ENCODE results near the gene ITPKA. TPM values are rescaled to one million over a fixed set of nuclear protein-coding genes. Genes with fewer than 3 reads are reported as not detected.

ITPKA gene
- total and polyA plus RNA-seq, 2 of the 13 experiments (the other 11 are each of a cell fraction or from before 2014, with no cell fraction given): 13.2 to 41.3 TPM

- Histone ChIP-seq H3K4me3 (replicated peaks in 1 of 3; ENCODE audit: insufficient read depth in 1 of 3, low read depth in 2 of 3, low read length in 3 of 3) (no peak overlapping the region), H3K9ac (ENCODE audit: insufficient read depth, low read depth, low read length) (no peak overlapping the region), H3K79me2 (ENCODE audit: insufficient read depth, low read length) (no peaks in the 10 kb centered on the region), H3K27me3 (ENCODE audit: control insufficient read depth in 1 of 2, insufficient read depth in 2 of 2, low read length in 2 of 2) (no peaks in the 10 kb centered on the region), H2AFZ (ENCODE audit: low read length) (no peak overlapping the region), H3K9me3 (ENCODE audit: low read length) (no peaks in the 10 kb centered on the region), H3K4me1 (ENCODE audit: insufficient read depth, low read length) (peaks cover 7% of the 10 kb centered on the region; the same call in 1 of the 2 replicates), H3K4me2 (ENCODE audit: low read depth, low read length) (no peak overlapping the region), H3K36me3 (replicated peaks in 1 of 2; ENCODE audit: control insufficient read depth in 1 of 2, insufficient read depth in 2 of 2, low read length in 2 of 2) (peaks cover 28 to 65% of the 10 kb centered on the region in 2 experiments), H3K27ac (ENCODE audit: extremely low read length, insufficient read depth, low read length) (no peak overlapping the region), H4K20me1 (ENCODE audit: insufficient read depth, low read length) (no peaks in the 10 kb centered on the region)
- in situ Hi-C loops (cut with HindIII; ENCODE audit: extremely low pct_ligation_motif_present, low pct_unique_long_range_greater_than_20kb) (no loop called here), intact Hi-C loops (cut with micrococcal nuclease; ENCODE audit: unreplicated experiment) (no loop called here)
- TF ChIP-seq, protein P1, sequence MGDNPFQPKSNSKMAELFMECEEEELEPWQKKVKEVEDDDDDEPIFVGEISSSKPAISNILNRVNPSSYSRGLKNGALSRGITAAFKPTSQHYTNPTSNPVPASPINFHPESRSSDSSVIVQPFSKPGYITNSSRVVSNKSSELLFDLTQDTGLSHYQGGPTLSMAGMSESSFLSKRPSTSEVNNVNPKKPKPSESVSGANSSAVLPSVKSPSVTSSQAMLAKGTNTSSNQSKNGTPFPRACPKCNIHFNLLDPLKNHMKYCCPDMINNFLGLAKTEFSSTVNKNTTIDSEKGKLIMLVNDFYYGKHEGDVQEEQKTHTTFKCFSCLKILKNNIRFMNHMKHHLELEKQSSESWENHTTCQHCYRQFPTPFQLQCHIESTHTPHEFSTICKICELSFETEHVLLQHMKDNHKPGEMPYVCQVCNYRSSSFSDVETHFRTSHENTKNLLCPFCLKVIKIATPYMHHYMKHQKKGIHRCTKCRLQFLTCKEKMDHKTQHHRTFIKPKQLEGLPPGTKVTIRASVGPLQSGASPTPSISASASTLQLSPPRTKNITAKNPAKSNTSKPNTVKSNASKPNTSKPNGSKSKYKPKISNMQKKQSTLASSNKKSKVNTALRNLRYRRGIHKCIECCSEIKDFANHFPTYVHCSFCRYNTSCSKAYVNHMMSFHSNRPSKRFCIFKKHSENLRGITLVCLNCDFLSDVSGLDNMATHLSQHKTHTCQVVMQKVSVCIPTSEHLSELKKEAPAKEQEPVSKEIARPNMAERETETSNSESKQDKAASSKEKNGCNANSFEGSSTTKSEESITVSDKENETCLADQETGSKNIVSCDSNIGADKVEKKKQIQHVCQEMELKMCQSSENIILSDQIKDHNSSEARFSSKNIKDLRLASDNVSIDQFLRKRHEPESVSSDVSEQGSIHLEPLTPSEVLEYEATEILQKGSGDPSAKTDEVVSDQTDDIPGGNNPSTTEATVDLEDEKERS (CRISPR knock-in tag; IDR thresholded peaks at IDR 0.05): no peak
- no peak for TF ChIP-seq ZBTB40 (IDR thresholded peaks at IDR 0.05)
- TF ChIP-seq ZBTB40 (CRISPR knock-in tag; IDR thresholded peaks at IDR 0.05): no peak
- TF ChIP-seq ZNF777 (CRISPR knock-in tag; IDR thresholded peaks at IDR 0.05): no peak
- no peak for TF ChIP-seq ZNF17 (CRISPR knock-in tag; IDR thresholded peaks at IDR 0.05)
- TF ChIP-seq ZNF224 (CRISPR knock-in tag; IDR thresholded peaks at IDR 0.05): no peak
- no peak for DNase-seq (ENCODE audit: low spot score)
- WGBS (ENCODE audit: low lambda C conversion rate): 96% methylated on average over 2 of the region's 2 CpGs
- no peak for FAIRE-seq
- ChIA-PET CTCF (ENCODE audit: low intra/inter-chr PET ratio, low total read pairs) (no interaction called here), POLR2A (interaction anchor here (4.6 kb wide), 1 partner anchor 18 kb away, joined by 15 read pairs; the partner anchor contains the start of gene ITPKA)
- no TSS peak for BruUV-seq (replicated peaks)
- ATAC-seq: no peak
These were observed 18.7 kb upstream of the ITPKA start for GRCh38 chr15:41474941-41475340.
